ENCODE data around the gene DSTN.

GRCh38 chr20:17614176-17614811, 44.4 kb downstream of the DSTN start:
- no peak for TF ChIP-seq CTCF (IDR thresholded peaks at IDR 0.05)
- TF ChIP-seq TCF7L2 (IDR thresholded peaks at IDR 0.05; ENCODE audit: low read depth, low read length): no peak
- no peak for TF ChIP-seq REST (IDR thresholded peaks at IDR 0.05; ENCODE audit: insufficient read depth in 1 of 2, low read depth in 2 of 2, low read length in 1 of 2)
- 0 out of 2 replicates have a peak, but pooled peaks have one; percentile 26 for TF ChIP-seq POLR2AphosphoS5 (IDR thresholded peaks at IDR 0.05; ENCODE audit: low read depth, low read length)

Measured in Panc1 (cell line).